Astrocyte of the cerebellum (primary cell): ENCODE data around the gene ACAN.

Experiments
- DNase-seq: peaks from one replicate; pipeline ENCODE4 v3.0.0-alpha.2; 2011; ENCODE audit warnings: low read depth
- H3K4me3 ChIP-seq: 2 replicates; pipeline ENCODE4 v1.5.1; 2011; ENCODE audit warnings: mild to moderate bottlenecking, low read depth, low read length, moderate library complexity
- CTCF ChIP-seq: IDR thresholded peaks from 2 replicates; pipeline ENCODE4 v1.5.1; 2012; ENCODE audit warnings: low read length, low read depth, moderate library complexity, mild to moderate bottlenecking; ENCODE audit errors: missing control alignments
- in situ Hi-C: cut with HindIII; loops from 2 replicates; pipeline ENCODE4 v1.10.0; 2017; ENCODE audit warnings: low sequenced_read_pairs

The ACAN gene

GRCh38 chr15:88902221-88902835, 99.1 kb downstream of the ACAN start:
- no peak for DNase-seq
- no peak for TF ChIP-seq CTCF
- no peak overlapping the region for H3K4me3 ChIP-seq
- in situ Hi-C loops, result loop anchor here (10.0 to 25.0 kb wide), 2 partner anchors 110 to 292 kb away; no protein-coding TSS in a partner anchor

GRCh38 chr15:88902846-88903245, 99.6 kb downstream of the ACAN start:
- no peak for TF ChIP-seq CTCF
- no peak overlapping the region for H3K4me3 ChIP-seq
- in situ Hi-C loops, result loop anchor here (10.0 to 25.0 kb wide), 2 partner anchors 109 to 292 kb away; no protein-coding TSS in a partner anchor
- no peak for DNase-seq

- no peak overlapping the region for H3K4me3 ChIP-seq
Measured at GRCh38 chr15:88904257-88904623, 101.0 kb downstream of the ACAN start.

DNA sequence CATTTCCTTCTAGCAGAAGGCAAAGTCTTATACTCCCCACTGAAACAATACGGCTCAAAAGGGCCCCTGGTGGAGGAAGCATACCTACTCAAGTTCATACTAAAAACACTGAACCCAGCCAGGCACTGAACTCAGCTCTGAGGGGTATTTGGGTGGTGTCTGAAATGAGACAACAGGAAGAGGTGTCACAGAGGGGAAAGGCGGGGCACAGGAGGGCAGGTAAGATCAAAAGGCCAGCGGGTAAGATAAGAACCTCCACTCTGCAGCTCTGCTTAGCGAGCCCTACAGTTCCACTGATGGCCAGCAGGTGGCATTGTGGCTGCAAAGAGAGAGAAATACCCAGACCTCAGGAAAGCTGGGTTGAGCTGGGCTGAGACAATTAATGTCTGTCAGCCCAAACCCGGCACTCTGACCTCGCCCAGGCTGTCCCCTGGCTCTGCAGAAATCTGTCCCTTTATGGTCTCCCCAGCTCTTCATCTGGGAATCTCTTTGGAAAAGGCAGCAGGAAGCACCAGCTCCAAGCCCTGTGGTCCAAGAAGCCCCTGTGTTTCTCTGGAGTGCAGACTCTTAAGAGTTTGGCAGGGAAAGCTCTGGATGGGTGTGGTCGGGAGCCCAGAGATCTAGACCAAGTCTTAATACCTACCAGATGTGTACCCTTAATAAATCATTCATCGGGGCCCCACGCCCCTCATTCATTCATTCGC, 101.5 kb downstream of the ACAN start:
- TF ChIP-seq CTCF, result peak; percentile 99
- H3K4me3 ChIP-seq, result no peak overlapping the region
- DNase-seq, result peak; percentile 43
- in situ Hi-C loops, result loop anchor here (5.0 to 25.0 kb wide), 3 partner anchors 108 to 290 kb away; no protein-coding TSS in a partner anchor

More at GRCh38 chr15:88904257-88904623, 101.0 kb downstream of the ACAN start:
- TF ChIP-seq CTCF, result no peak
- DNase-seq, result no peak
- in situ Hi-C loops, result loop anchor here (10.0 to 25.0 kb wide), 2 partner anchors 108 to 291 kb away; no protein-coding TSS in a partner anchor

DNA sequence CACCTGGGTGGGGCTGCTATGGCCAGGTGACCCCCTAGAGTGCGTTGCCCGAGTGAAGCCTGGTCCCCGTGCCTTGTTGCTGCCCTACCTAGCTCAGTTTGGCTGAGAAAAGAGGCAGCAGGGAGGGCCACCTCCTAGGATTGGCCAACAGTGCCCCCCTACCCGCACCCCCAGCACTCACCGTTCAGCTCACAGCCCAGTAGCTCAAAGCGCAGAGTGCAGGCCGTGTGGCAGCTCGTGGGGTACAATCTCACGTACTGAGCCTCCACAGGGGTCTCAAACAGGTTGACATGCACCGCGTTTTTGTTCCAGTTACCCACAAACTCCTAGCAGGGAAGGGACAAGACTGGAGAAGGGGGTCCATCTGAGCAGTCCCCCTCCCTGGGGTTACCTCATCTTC, 102.3 kb downstream of the ACAN start:
- in situ Hi-C loops, result loop anchor here (5.0 to 25.0 kb wide), 3 partner anchors 107 to 289 kb away; no protein-coding TSS in a partner anchor
- H3K4me3 ChIP-seq, result no peak overlapping the region
- no peak for DNase-seq
- TF ChIP-seq CTCF, result no peak

DNA sequence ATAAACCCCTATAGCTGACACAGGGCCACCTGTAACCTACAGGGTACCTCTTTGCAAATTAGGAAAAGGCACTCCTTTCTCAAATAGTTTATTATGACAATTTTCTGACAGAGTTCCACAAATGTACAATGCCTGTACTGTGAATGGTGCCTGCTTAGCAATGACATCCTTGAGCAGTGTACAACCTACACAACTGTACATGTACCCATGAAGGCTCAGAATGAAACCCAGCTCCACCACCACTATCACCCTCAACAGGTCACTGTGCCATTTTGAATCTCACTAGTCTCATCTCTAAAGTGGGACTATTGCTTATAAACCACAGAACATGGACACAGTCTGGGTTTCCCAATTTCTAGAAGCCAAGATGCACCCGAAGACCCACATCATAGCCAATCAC, 102.9 kb downstream of the ACAN start:
- no peak overlapping the region for H3K4me3 ChIP-seq
- TF ChIP-seq CTCF, result no peak
- in situ Hi-C loops, result loop anchor here (5.0 to 25.0 kb wide), 3 partner anchors 106 to 289 kb away; no protein-coding TSS in a partner anchor
- no peak for DNase-seq
